K562 (cell line): Measurements from ENCODE around the gene GALNS. TPM values are rescaled to one million over a fixed set of nuclear protein-coding genes. Genes with fewer than 3 reads are reported as not detected.

Source experiments
- ARHGAP35 ChIP-seq: fragments of 450-650 bp; IDR thresholded peaks from 2 replicates; pipeline ENCODE4 v1.6.1; 2018; ENCODE audit not compliant: partially characterized antibody
- FOXA1 ChIP-seq: fragments of 450-650 bp; IDR thresholded peaks from 2 replicates; pipeline ENCODE4 v1.6.1; 2016; ENCODE audit warnings: mild to moderate bottlenecking, borderline replicate concordance
- FOXP4 ChIP-seq: sonication (generic); formaldehyde crosslinking; IDR thresholded peaks from 2 replicates; pipeline ENCODE4 v1.8.0; 2022; ENCODE audit warnings: mild to moderate bottlenecking, missing genetic modification reagents, borderline replicate concordance
- ZBTB40 ChIP-seq, 2 experiments: fragments of 450-650 bp in 1 of 2; sonication (generic) in 1 of 2; formaldehyde crosslinking in 1 of 2; IDR thresholded peaks; 2 replicates each; pipeline versions ENCODE4 v1.7.1 to v1.9.0; 2016 to 2022; ENCODE audit warnings: inconsistent platforms in 1 of 2, mild to moderate bottlenecking in 1 of 2, missing genetic modification reagents in 1 of 2
- polyA plus RNA-seq, 8 experiments: library from polyadenylated mRNA; depleted of rRNA in 4 of 8; stranded (reverse) in 5 of 8; unstranded in 3 of 8; fragments of >200 nt; fragmentation: Nextera tagmentation in 2 of 8; fragmentation: Illumina TruSeq in 1 of 8; extraction: Ambion mirVana in 2 of 8; extraction: Trizol in 1 of 8; gene quantifications; 2 replicates each; pipeline versions ENCODE4 v1.2.1 to v1.2.3, GENCODE V29; 2011 to 2014; ENCODE audit warnings: inconsistent platforms in 1 of 8, missing spikeins in 1 of 8
- total RNA-seq, 7 experiments: library from RNA; depleted of rRNA in 6 of 7; stranded (reverse); fragments of >200 nt in 6 of 7; fragmentation: Illumina TruSeq in 2 of 7; extraction: Trizol in 2 of 7; gene quantifications; 2 replicates each; pipeline versions ENCODE4 v1.2.1 to v1.2.3, GENCODE V29; 2011 to 2021; ENCODE audit warnings: low replicate concordance in 1 of 7

The GALNS gene
- total and polyA plus RNA-seq, 9 of the 15 experiments (the other 6 are each of a cell fraction or from before 2014, with no cell fraction given) = 0.38 to 13.2 (median 4.3) TPM

GRCh38 chr16:88844419-88845036 is 12.2 kb downstream of the GALNS start (continued):
- no peak for TF ChIP-seq FOXP4 (CRISPR knock-in tag)
- no peak for TF ChIP-seq ARHGAP35
- TF ChIP-seq ZBTB40 (IDR thresholded peaks at IDR 0.05) = peak; percentile 89
- TF ChIP-seq ZBTB40 (CRISPR knock-in tag; IDR thresholded peaks at IDR 0.05) = peak; percentile 78
- no peak for TF ChIP-seq FOXA1
